Activated CD4-positive, alpha-beta memory T cell treated with anti-CD3 and anti-CD28 coated beads, Interleukin-2, amount 10 ng/mL, durations not matched to agents 7 days and 5 days (primary cell): ENCODE data around the gene STAT4. TPM values are rescaled to one million over a fixed set of nuclear protein-coding genes. Genes with fewer than 3 reads are reported as not detected.
"Not testable (repeated sequence)": the region's sequence is repeated elsewhere in the genome, so short reads cannot be mapped to it uniquely, and the experiment has no call there.

Source experiments
- CTCF ChIA-PET: fragments of 350-600 bp; sonication (Branson Sonifier 250); formaldehyde crosslinking; loops from one replicate; lab custom pipeline; 2021; ENCODE audit warnings: antibody characterized with exemption, inconsistent platforms; lab: Charles Lee
- POLR2A ChIA-PET: fragments of 350-600 bp; sonication (Branson Sonifier 250); formaldehyde crosslinking; loops from one replicate; lab custom pipeline; 2021; ENCODE audit warnings: antibody characterized with exemption; lab: Charles Lee
- DNase-seq: peaks from one replicate; pipeline ENCODE4 v3.0.0-alpha.2; 2020
- H3K27ac Mint-ChIP-seq: one replicate; pipeline ENCODE4 v1.8.0; 2021; ENCODE audit warnings: mild to moderate bottlenecking, mixed read lengths
- H3K27me3 Mint-ChIP-seq: one replicate; pipeline ENCODE4 v1.8.0; 2021; ENCODE audit warnings: mixed read lengths
- H3K36me3 Mint-ChIP-seq: one replicate; pipeline ENCODE4 v1.8.0; 2021; ENCODE audit warnings: low read depth, mixed read lengths
- H3K4me1 Mint-ChIP-seq: one replicate; pipeline ENCODE4 v1.8.0; 2021; ENCODE audit warnings: mixed read lengths
- H3K4me3 Mint-ChIP-seq: one replicate; pipeline ENCODE4 v1.8.0; 2021; ENCODE audit warnings: mild to moderate bottlenecking, mixed read lengths
- H3K9me3 Mint-ChIP-seq: one replicate; pipeline ENCODE4 v1.8.0; 2021; ENCODE audit warnings: mixed read lengths
- total RNA-seq, 2 experiments: library from RNA; stranded (reverse); gene quantifications; one replicate each; pipeline ENCODE4 v1.2.3, GENCODE V29; 2021

STAT4 gene
- total RNA-seq, 2 experiments from 2014 or later: 122 to 124 TPM

- no peak overlapping the region for H3K4me3 Mint-ChIP-seq
- ChIA-PET CTCF (interaction anchor here (0.7 to 2.5 kb wide), 6 partner anchors 8 to 158 kb away, joined by 3 to 10 read pairs (median 4); no protein-coding TSS in a partner anchor), POLR2A (interaction anchor here (1.1 to 3.5 kb wide), 8 partner anchors 8 to 26 kb away, joined by 3 to 14 read pairs (median 4); no protein-coding TSS in a partner anchor)
These were observed 153.8 kb downstream of the STAT4 start for GRCh38 chr2:190996947-190997346.

GRCh38 chr2:190996338-190996946 is 154.4 kb downstream of the STAT4 start:
- POLR2A ChIA-PET: interaction anchor here (1.1 to 3.5 kb wide), 8 partner anchors 8 to 26 kb away, joined by 3 to 14 read pairs (median 4); no protein-coding TSS in a partner anchor

More at GRCh38 chr2:190996947-190997346, 153.8 kb downstream of the STAT4 start:
- no peak for DNase-seq
- Mint-ChIP-seq H3K27ac (peak overlapping the region; percentile 71), H3K27me3 (no peaks in the 10 kb centered on the region), H3K36me3 (peaks cover 94% of the 10 kb centered on the region), H3K4me1 (peaks cover 83% of the 10 kb centered on the region), H3K9me3 (no peaks in the 10 kb centered on the region)

GRCh38 chr2:190995315-190995714 is 155.5 kb downstream of the STAT4 start:
- peaks cover 93% of the 10 kb centered on the region for H3K36me3 Mint-ChIP-seq
- H3K27ac Mint-ChIP-seq, CTCF ChIA-PET, H3K27me3 Mint-ChIP-seq, H3K9me3 Mint-ChIP-seq, H3K4me3 Mint-ChIP-seq, DNase-seq: not testable (repeated sequence)
- peaks cover 73% of the 10 kb centered on the region for H3K4me1 Mint-ChIP-seq
- POLR2A ChIA-PET: interaction anchor here (1.1 to 3.3 kb wide), 2 partner anchors 11 to 28 kb away, joined by 3 to 11 read pairs; no protein-coding TSS in a partner anchor

More at GRCh38 chr2:190996338-190996946, 154.4 kb downstream of the STAT4 start:
- DNase-seq: peak; percentile 34
- CTCF ChIA-PET: interaction anchor here (0.7 to 2.5 kb wide), 6 partner anchors 9 to 159 kb away, joined by 3 to 10 read pairs (median 4); no protein-coding TSS in a partner anchor
- H3K4me1 Mint-ChIP-seq: peaks cover 80% of the 10 kb centered on the region
- no peaks in the 10 kb centered on the region for H3K27me3 Mint-ChIP-seq
- no peak overlapping the region for H3K4me3 Mint-ChIP-seq
- H3K36me3 Mint-ChIP-seq: peaks cover 94% of the 10 kb centered on the region
- H3K9me3 Mint-ChIP-seq: no peaks in the 10 kb centered on the region
- H3K27ac Mint-ChIP-seq: peak overlapping the region; percentile 71

- no peaks in the 10 kb centered on the region for H3K27me3 Mint-ChIP-seq
- CTCF ChIA-PET: no interaction called here
- no peak for DNase-seq
- H3K27ac Mint-ChIP-seq: peak overlapping the region; percentile 56
- H3K9me3 Mint-ChIP-seq: no peaks in the 10 kb centered on the region
- peaks cover 92% of the 10 kb centered on the region for H3K36me3 Mint-ChIP-seq
- no peak overlapping the region for H3K4me3 Mint-ChIP-seq
- POLR2A ChIA-PET: interaction anchor here (1.1 to 3.3 kb wide), 4 partner anchors 10 to 44 kb away, joined by 3 to 11 read pairs (median 3); no protein-coding TSS in a partner anchor
- H3K4me1 Mint-ChIP-seq: peaks cover 67% of the 10 kb centered on the region
These were observed 156.6 kb downstream of the STAT4 start for GRCh38 chr2:190994148-190994547.

- Mint-ChIP-seq H3K36me3 (peaks cover 93% of the 10 kb centered on the region), H3K9me3 (no peaks in the 10 kb centered on the region), H3K4me3 (no peak overlapping the region), H3K27ac (no peak overlapping the region), H3K27me3 (no peaks in the 10 kb centered on the region), H3K4me1 (peaks cover 64% of the 10 kb centered on the region)
- no peak for DNase-seq
- POLR2A ChIA-PET: interaction anchor here (0.8 to 3.3 kb wide), 5 partner anchors 9 to 112 kb away, joined by 3 to 11 read pairs (median 3); no protein-coding TSS in a partner anchor
- CTCF ChIA-PET: no interaction called here
These were observed 157.5 kb downstream of the STAT4 start for GRCh38 chr2:190993292-190993643.

- ChIA-PET POLR2A (interaction anchor here (0.9 to 1.6 kb wide), 6 partner anchors 10 to 583 kb away, joined by 3 to 6 read pairs (median 4); no protein-coding TSS in a partner anchor), CTCF (no interaction called here)
- Mint-ChIP-seq H3K4me3 (no peak overlapping the region), H3K9me3 (no peaks in the 10 kb centered on the region), H3K4me1 (peaks cover 58% of the 10 kb centered on the region), H3K27me3 (no peaks in the 10 kb centered on the region), H3K27ac (no peak overlapping the region), H3K36me3 (peaks cover 90% of the 10 kb centered on the region)
- DNase-seq: no peak
These were observed 160.7 kb downstream of the STAT4 start for GRCh38 chr2:190990132-190990531.

- CTCF ChIA-PET: no interaction called here
- H3K27me3 Mint-ChIP-seq: no peaks in the 10 kb centered on the region
These were observed 161.9 kb downstream of the STAT4 start for GRCh38 chr2:190988910-190989309.

GRCh38 chr2:190987938-190988337 is 162.9 kb downstream of the STAT4 start:
- Mint-ChIP-seq H3K4me3 (no peak overlapping the region), H3K27ac (peak overlapping the region; percentile 44), H3K9me3 (no peaks in the 10 kb centered on the region), H3K36me3 (peaks cover 93% of the 10 kb centered on the region), H3K27me3 (no peaks in the 10 kb centered on the region), H3K4me1 (peaks cover 57% of the 10 kb centered on the region)
- DNase-seq: no peak
- ChIA-PET POLR2A (interaction anchor here (0.7 to 2.8 kb wide), 12 partner anchors 8 to 61 kb away, joined by 3 to 14 read pairs (median 4); no protein-coding TSS in a partner anchor), CTCF (interaction anchor here (1.1 to 2.5 kb wide), 2 partner anchors 9 to 21 kb away, joined by 3 to 9 read pairs; no protein-coding TSS in a partner anchor)

More at GRCh38 chr2:190988910-190989309, 161.9 kb downstream of the STAT4 start:
- no peak overlapping the region for H3K27ac Mint-ChIP-seq
- DNase-seq: no peak
- no peaks in the 10 kb centered on the region for H3K9me3 Mint-ChIP-seq
- peaks cover 62% of the 10 kb centered on the region for H3K4me1 Mint-ChIP-seq
- no peak overlapping the region for H3K4me3 Mint-ChIP-seq
- POLR2A ChIA-PET: interaction anchor here (0.7 to 2.8 kb wide), 8 partner anchors 9 to 34 kb away, joined by 3 to 14 read pairs (median 6); no protein-coding TSS in a partner anchor
- peaks cover 93% of the 10 kb centered on the region for H3K36me3 Mint-ChIP-seq

GRCh38 chr2:190987116-190987515 is 163.7 kb downstream of the STAT4 start:
- H3K9me3 Mint-ChIP-seq: no peaks in the 10 kb centered on the region
- no peak for DNase-seq
- peaks cover 61% of the 10 kb centered on the region for H3K4me1 Mint-ChIP-seq
- no peaks in the 10 kb centered on the region for H3K27me3 Mint-ChIP-seq
- ChIA-PET CTCF (interaction anchor here (1.1 to 2.5 kb wide), 2 partner anchors 10 to 20 kb away, joined by 3 to 9 read pairs; no protein-coding TSS in a partner anchor), POLR2A (interaction anchor here (0.7 to 2.8 kb wide), 9 partner anchors 10 to 60 kb away, joined by 3 to 14 read pairs (median 5); no protein-coding TSS in a partner anchor)
- H3K4me3 Mint-ChIP-seq: no peak overlapping the region
- H3K36me3 Mint-ChIP-seq: peaks cover 94% of the 10 kb centered on the region
- H3K27ac Mint-ChIP-seq: no peak overlapping the region

GRCh38 chr2:190986221-190986953 is 164.4 kb downstream of the STAT4 start:
- Mint-ChIP-seq H3K9me3 (no peaks in the 10 kb centered on the region), H3K27ac (peak overlapping the region; percentile 40), H3K4me3 (no peak overlapping the region), H3K36me3 (peaks cover 94% of the 10 kb centered on the region), H3K4me1 (peaks cover 63% of the 10 kb centered on the region), H3K27me3 (no peaks in the 10 kb centered on the region)
- ChIA-PET POLR2A (interaction anchor here (1.4 to 3.6 kb wide), 5 partner anchors 11 to 26 kb away, joined by 5 to 14 read pairs (median 12); no protein-coding TSS in a partner anchor), CTCF (interaction anchor here (0.9 to 2.5 kb wide), 2 partner anchors 11 to 203 kb away, joined by 3 to 9 read pairs; no protein-coding TSS in a partner anchor)
- DNase-seq: no peak

GRCh38 chr2:190984595-190984994 is 166.2 kb downstream of the STAT4 start:
- no peaks in the 10 kb centered on the region for H3K9me3 Mint-ChIP-seq
- CTCF ChIA-PET: interaction anchor here (1.0 to 1.5 kb wide), 2 partner anchors 13 to 28 kb away, joined by 3 to 4 read pairs; no protein-coding TSS in a partner anchor
- peaks cover 95% of the 10 kb centered on the region for H3K36me3 Mint-ChIP-seq
- H3K4me1 Mint-ChIP-seq: peaks cover 66% of the 10 kb centered on the region
- H3K27ac Mint-ChIP-seq: peak overlapping the region; percentile 67
- POLR2A ChIA-PET: interaction anchor here (1.1 to 3.6 kb wide), 6 partner anchors 9 to 38 kb away, joined by 3 to 14 read pairs (median 7); no protein-coding TSS in a partner anchor
- H3K4me3 Mint-ChIP-seq: no peak overlapping the region
- H3K27me3 Mint-ChIP-seq: no peaks in the 10 kb centered on the region
- DNase-seq: peak; percentile 31
